Mucosa of rectum (tissue), 2 donors: ENCODE measurements around the gene IRGM.

ENCODE experiments used
- H3K27ac ChIP-seq, 2 donors: one replicate each; pipeline ENCODE4 v1.7.0; 2013; ENCODE audit warnings: inconsistent platforms in 2 of 2, low read depth in 2 of 2, low read length in 2 of 2
- H3K27me3 ChIP-seq, 2 donors: one replicate each; pipeline ENCODE4 v1.7.0; 2013; ENCODE audit warnings: low read length in 2 of 2; ENCODE audit not compliant: control insufficient read depth in 2 of 2, insufficient read depth in 2 of 2
- H3K36me3 ChIP-seq, 2 donors: one replicate each; pipeline ENCODE4 v1.7.0; 2013; ENCODE audit warnings: low read length in 2 of 2; ENCODE audit not compliant: control insufficient read depth in 2 of 2, insufficient read depth in 2 of 2
- H3K4me1 ChIP-seq, 2 donors: one replicate each; pipeline ENCODE4 v1.7.0; 2013; ENCODE audit warnings: low read length in 2 of 2, mild to moderate bottlenecking in 1 of 2; ENCODE audit not compliant: control insufficient read depth in 2 of 2, insufficient read depth in 2 of 2
- H3K4me3 ChIP-seq, 2 donors: one replicate each; pipeline ENCODE4 v1.7.0; 2013; ENCODE audit warnings: low read length in 2 of 2
- H3K9ac ChIP-seq, 2 donors: one replicate each; pipeline ENCODE4 v1.7.0; 2013; ENCODE audit warnings: low read length in 2 of 2, low read depth in 1 of 2, mild to moderate bottlenecking in 1 of 2
- H3K9me3 ChIP-seq, 2 donors: one replicate each; pipeline ENCODE4 v1.7.0; 2013; ENCODE audit warnings: low read length in 2 of 2; ENCODE audit not compliant: control insufficient read depth in 2 of 2
- donor health status: healthy.
- donor health status: Normal muscosa, but diverticular disease.

IRGM gene

GRCh38 chr5:150879358-150879757 lies 33.0 kb downstream of the IRGM start:
- H3K9me3 ChIP-seq = no peaks in the 10 kb centered on the region

GRCh38 chr5:150895431-150896428 lies 49.4 kb downstream of the IRGM start:
- Histone ChIP-seq H3K9me3 (peaks cover 47 to 53% of the 10 kb centered on the region in 2 donors), H3K4me1 (no peaks in the 10 kb centered on the region), H3K36me3 (peaks cover 0 to 5% of the 10 kb centered on the region in 2 donors), H3K9ac (no peak overlapping the region), H3K27ac (no peak overlapping the region), H3K4me3 (no peak overlapping the region), H3K27me3 (no peaks in the 10 kb centered on the region)

More at GRCh38 chr5:150879358-150879757, 33.0 kb downstream of the IRGM start:
- no peaks in the 10 kb centered on the region for H3K27me3 ChIP-seq
- no peaks in the 10 kb centered on the region for H3K36me3 ChIP-seq
- no peaks in the 10 kb centered on the region for H3K4me1 ChIP-seq
- no peak overlapping the region for H3K27ac ChIP-seq
- H3K9ac ChIP-seq = no peak overlapping the region
- no peak overlapping the region for H3K4me3 ChIP-seq
